Neuron (in vitro differentiated cells): Measurements from ENCODE around the gene GABRP.

Experiments used
- H2AFZ ChIP-seq: one replicate; pipeline ENCODE4 v1.6.1; 2013; ENCODE audit warnings: low read depth, mild to moderate bottlenecking, inconsistent platforms, low read length, moderate library complexity
- H3K27me3 ChIP-seq: one replicate; pipeline ENCODE4 v1.6.1; 2013; ENCODE audit warnings: low read length; ENCODE audit not compliant: insufficient read depth
- H3K36me3 ChIP-seq: one replicate; pipeline ENCODE4 v1.6.1; 2013; ENCODE audit warnings: low read length; ENCODE audit not compliant: insufficient read depth
- H3K4me1 ChIP-seq: one replicate; pipeline ENCODE4 v1.6.1; 2013; ENCODE audit warnings: low read length; ENCODE audit not compliant: insufficient read depth
- H3K4me3 ChIP-seq: 2 replicates; pipeline ENCODE4 v1.5.1; 2013; ENCODE audit warnings: mild to moderate bottlenecking, low read length, moderate library complexity
- H3K9me3 ChIP-seq: one replicate; pipeline ENCODE4 v1.6.1; 2013; ENCODE audit warnings: low read length

Gene GABRP

GRCh38 chr5:170861917-170862766, 78.6 kb downstream of the GABRP start, which contains the start of gene RANBP17:
TSS of gene RANBP17 (plus strand) at chr5:170862018.
- Histone ChIP-seq H3K36me3 (no peaks in the 10 kb centered on the region), H3K9me3 (no peaks in the 10 kb centered on the region), H3K27me3 (no peaks in the 10 kb centered on the region), H3K4me1 (peaks cover 4% of the 10 kb centered on the region), H3K4me3 (peak within 1 kb of the TSS; percentile 79), H2AFZ (peak within 1 kb of the TSS; percentile 82)

GRCh38 chr5:170863646-170864045, 80.1 kb downstream of the GABRP start:
- peak overlapping the region; percentile 79 for H3K4me3 ChIP-seq

More at GRCh38 chr5:170863646-170864045, 80.1 kb downstream of the GABRP start:
- no peaks in the 10 kb centered on the region for H3K9me3 ChIP-seq
- H2AFZ ChIP-seq = no peak overlapping the region
- H3K27me3 ChIP-seq = no peaks in the 10 kb centered on the region
- peaks cover 4% of the 10 kb centered on the region for H3K4me1 ChIP-seq
- no peaks in the 10 kb centered on the region for H3K36me3 ChIP-seq
